HFFc6 (cell line): ENCODE results near the gene BBS12. TPM values are rescaled to one million over a fixed set of nuclear protein-coding genes. Genes with fewer than 3 reads are reported as not detected.
"Not testable (repeated sequence)": the region's sequence is repeated elsewhere in the genome, so short reads cannot be mapped to it uniquely, and the experiment has no call there.

ENCODE experiments used
- DNase-seq: peaks from one replicate; pipeline ENCODE4 v3.0.0-alpha.2; 2018
- H3K27ac Mint-ChIP-seq: 2 replicates; pipeline ENCODE4 v1.8.0; 2020; ENCODE audit warnings: mild to moderate bottlenecking, mixed read lengths
- H3K27me3 Mint-ChIP-seq: 2 replicates; pipeline ENCODE4 v1.8.0; 2021; ENCODE audit warnings: mild to moderate bottlenecking, moderate library complexity, mixed read lengths; ENCODE audit not compliant: insufficient read depth
- H3K36me3 Mint-ChIP-seq: 2 replicates; pipeline ENCODE4 v1.8.0; 2021; ENCODE audit warnings: low read depth, mixed read lengths
- H3K4me1 Mint-ChIP-seq: 2 replicates; pipeline ENCODE4 v1.8.0; 2020; ENCODE audit warnings: low read depth, mixed read lengths
- H3K4me3 Mint-ChIP-seq: 2 replicates; pipeline ENCODE4 v1.8.0; 2020; ENCODE audit warnings: mild to moderate bottlenecking, moderate library complexity, mixed read lengths
- H3K9me3 Mint-ChIP-seq: 2 replicates; pipeline ENCODE4 v1.8.0; 2020; ENCODE audit warnings: mild to moderate bottlenecking, mixed read lengths
- total RNA-seq, 6 experiments: library from RNA; stranded (reverse); fragmentation: NEBNext Ultra II Directional; extraction: Animal tissue kit (Norgen Biotek cat#: 25700); gene quantifications; 2 replicates in 1 of 6; 3 replicates in 5 of 6; pipeline ENCODE4 v1.2.3, GENCODE V29; 2021
- TF ChIP-seq, protein P1 (sequence below): fragments of 200-600 bp; sonication (generic); IDR thresholded peaks from 2 replicates; pipeline ENCODE4 v1.5.0; 2021; ENCODE audit warnings: antibody characterized with exemption, mild to moderate bottlenecking

The BBS12 gene
- total RNA-seq, 6 experiments from 2014 or later = 2.0 to 3.1 (median 2.4) TPM

DNA sequence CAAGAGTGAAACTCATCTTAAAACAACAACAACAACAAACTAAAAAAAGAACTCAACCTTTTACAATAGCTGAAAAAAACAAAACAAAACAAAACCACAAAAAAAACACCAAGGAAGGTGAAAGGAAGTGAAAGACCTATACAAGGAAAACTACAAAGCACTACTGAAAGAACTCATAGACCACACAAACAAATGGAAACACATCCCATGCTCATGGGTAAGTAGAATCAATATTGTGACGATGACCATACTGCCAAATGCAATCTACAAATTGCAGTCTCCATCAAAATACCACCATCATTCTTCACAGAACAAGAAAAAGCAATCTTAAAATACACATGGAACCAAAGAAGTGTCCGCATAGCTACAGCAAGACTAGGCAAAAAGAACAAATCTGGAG lies 52.6 kb downstream of the BBS12 start:
- no peak for DNase-seq
- H3K9me3 Mint-ChIP-seq = peaks cover 4% of the 10 kb centered on the region; the same call in 1 of the 2 replicates
- TF ChIP-seq, protein P1, sequence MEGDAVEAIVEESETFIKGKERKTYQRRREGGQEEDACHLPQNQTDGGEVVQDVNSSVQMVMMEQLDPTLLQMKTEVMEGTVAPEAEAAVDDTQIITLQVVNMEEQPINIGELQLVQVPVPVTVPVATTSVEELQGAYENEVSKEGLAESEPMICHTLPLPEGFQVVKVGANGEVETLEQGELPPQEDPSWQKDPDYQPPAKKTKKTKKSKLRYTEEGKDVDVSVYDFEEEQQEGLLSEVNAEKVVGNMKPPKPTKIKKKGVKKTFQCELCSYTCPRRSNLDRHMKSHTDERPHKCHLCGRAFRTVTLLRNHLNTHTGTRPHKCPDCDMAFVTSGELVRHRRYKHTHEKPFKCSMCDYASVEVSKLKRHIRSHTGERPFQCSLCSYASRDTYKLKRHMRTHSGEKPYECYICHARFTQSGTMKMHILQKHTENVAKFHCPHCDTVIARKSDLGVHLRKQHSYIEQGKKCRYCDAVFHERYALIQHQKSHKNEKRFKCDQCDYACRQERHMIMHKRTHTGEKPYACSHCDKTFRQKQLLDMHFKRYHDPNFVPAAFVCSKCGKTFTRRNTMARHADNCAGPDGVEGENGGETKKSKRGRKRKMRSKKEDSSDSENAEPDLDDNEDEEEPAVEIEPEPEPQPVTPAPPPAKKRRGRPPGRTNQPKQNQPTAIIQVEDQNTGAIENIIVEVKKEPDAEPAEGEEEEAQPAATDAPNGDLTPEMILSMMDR = no peak
- H3K27ac Mint-ChIP-seq = no peak overlapping the region
- peaks cover 17% of the 10 kb centered on the region; the same call in 1 of the 2 replicates for H3K36me3 Mint-ChIP-seq
- no peaks in the 10 kb centered on the region; the same call in 1 of the 2 replicates for H3K27me3 Mint-ChIP-seq
- no peak overlapping the region for H3K4me3 Mint-ChIP-seq
- H3K4me1 Mint-ChIP-seq = peaks cover 84% of the 10 kb centered on the region

DNA sequence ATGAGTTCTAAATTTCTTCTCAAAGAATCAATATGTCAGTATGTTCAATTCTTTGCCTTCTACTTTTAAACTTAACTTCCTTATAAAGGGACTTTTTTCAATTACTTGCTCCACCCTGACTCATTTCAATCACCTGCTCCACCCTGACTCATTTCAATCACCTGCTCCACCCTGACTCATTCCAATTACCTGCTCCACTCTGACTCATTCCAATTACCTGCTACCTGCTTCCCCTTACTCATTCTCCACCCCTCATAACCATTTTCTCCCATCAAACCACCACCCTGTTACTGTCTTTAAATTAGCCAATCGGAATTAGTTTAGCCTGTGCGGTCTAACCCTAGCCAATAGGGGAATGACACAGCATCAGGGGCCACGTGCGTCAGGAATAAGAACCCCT lies 53.8 kb downstream of the BBS12 start:
- H3K9me3 Mint-ChIP-seq, H3K27ac Mint-ChIP-seq, H3K4me3 Mint-ChIP-seq, DNase-seq, H3K27me3 Mint-ChIP-seq: not testable (repeated sequence)
- Mint-ChIP-seq H3K36me3 (0 out of 2 replicates have a peak, but pooled peaks cover 14% of the 10 kb centered on the region), H3K4me1 (peaks cover 75% of the 10 kb centered on the region)

DNA sequence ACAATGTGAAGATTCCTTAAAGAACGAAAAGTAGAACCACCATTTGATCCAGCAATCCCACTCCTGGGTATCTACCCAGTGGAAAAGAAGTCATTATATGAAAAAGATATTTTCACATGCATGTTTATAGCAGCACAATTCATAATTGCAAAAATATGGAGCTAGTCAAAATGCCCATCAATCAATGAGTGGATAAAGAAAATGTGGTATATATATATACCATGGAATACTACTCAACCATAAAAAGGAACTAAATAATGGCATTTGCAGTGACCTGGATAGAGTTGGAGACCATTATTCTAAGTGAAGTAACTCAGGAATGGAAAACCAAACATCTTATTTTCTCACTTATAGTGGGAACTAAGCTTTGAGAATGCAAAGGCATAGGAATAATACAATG lies 54.4 kb downstream of the BBS12 start:
- not testable (repeated sequence) for H3K4me3 Mint-ChIP-seq, H3K9me3 Mint-ChIP-seq, H3K27ac Mint-ChIP-seq, DNase-seq, H3K27me3 Mint-ChIP-seq
- Mint-ChIP-seq H3K36me3 (0 out of 2 replicates have a peak, but pooled peaks cover 14% of the 10 kb centered on the region), H3K4me1 (peaks cover 69% of the 10 kb centered on the region)

DNA sequence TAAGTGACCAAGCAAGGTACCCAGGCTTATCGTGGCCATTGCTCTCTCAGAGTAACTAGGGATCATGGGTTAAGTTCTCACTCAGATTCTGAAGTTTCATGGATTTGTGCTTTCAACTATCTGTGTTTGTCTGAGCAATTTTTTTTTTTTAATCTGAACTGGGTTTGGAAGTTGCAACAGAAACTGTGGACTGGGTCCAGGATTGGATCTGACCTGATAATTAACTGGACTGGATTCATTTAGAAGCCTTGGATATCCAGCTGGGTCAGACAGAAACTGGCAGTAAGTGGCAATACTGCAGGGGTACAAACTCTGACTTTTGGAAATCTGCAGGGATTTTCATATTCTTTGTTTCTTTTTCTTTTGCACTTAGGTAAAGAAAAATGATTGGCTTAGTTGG lies 55.4 kb downstream of the BBS12 start:
- H3K4me1 Mint-ChIP-seq = peaks cover 59% of the 10 kb centered on the region
- H3K4me3 Mint-ChIP-seq = no peak overlapping the region
- TF ChIP-seq, protein P1 = no peak
- H3K9me3 Mint-ChIP-seq = peaks cover 4% of the 10 kb centered on the region; the same call in 1 of the 2 replicates
- no peaks in the 10 kb centered on the region; the same call in 1 of the 2 replicates for H3K27me3 Mint-ChIP-seq
- 0 out of 2 replicates have a peak, but pooled peaks cover 14% of the 10 kb centered on the region for H3K36me3 Mint-ChIP-seq
- no peak overlapping the region; the same call in 1 of the 2 replicates for H3K27ac Mint-ChIP-seq
- DNase-seq = no peak

DNA sequence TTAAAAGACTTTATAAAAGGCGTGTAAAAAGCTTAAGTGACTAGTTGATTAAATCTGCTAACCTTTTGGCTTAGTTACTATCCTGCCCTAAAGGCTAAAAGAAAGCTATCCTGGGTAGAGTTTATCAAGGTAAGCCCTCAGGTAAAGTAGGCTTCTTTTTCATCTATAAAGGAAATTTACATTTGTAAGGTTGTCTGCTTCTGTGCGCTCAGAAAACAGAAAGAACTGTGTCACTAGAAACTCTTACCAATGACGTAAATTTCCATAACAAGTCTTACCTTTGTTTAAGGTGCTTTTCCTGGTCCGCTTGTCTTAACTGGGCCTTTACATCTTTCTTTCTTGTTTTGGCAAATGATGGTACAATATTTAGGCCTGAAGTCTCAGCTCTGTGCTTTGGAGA lies 56.4 kb downstream of the BBS12 start:
- DNase-seq = no peak
- Mint-ChIP-seq H3K36me3 (0 out of 2 replicates have a peak, but pooled peaks cover 14% of the 10 kb centered on the region), H3K27me3 (no peaks in the 10 kb centered on the region), H3K9me3 (peaks cover 4% of the 10 kb centered on the region; the same call in 1 of the 2 replicates), H3K4me1 (peaks cover 58% of the 10 kb centered on the region), H3K4me3 (no peak overlapping the region), H3K27ac (no peak overlapping the region)
- TF ChIP-seq, protein P1 = no peak

DNA sequence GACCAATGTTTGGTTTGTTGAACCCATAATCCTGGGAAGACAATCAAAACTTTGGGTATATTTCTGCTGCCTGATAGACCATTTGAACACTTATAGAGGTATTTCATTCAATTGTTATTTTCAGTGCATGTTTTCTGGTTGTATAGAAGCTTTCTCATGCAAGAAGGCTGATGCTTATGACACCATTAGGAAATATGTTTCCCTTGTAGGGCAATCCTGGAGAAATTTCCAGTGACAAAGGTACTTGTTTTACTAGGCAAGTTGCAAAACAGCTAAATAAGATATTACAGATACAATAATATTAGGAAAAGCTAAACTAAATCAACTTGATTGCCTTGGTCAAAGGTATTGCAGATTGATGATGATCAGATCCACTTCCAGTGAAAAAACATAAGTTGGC lies 61.3 kb downstream of the BBS12 start:
- Mint-ChIP-seq H3K27me3 (no peaks in the 10 kb centered on the region), H3K36me3 (no peaks in the 10 kb centered on the region), H3K9me3 (no peaks in the 10 kb centered on the region), H3K27ac (no peak overlapping the region), H3K4me3 (no peak overlapping the region), H3K4me1 (peaks cover 53% of the 10 kb centered on the region)
- TF ChIP-seq, protein P1 = no peak
- DNase-seq = no peak

Other genes starting within 250 kb of the BBS12 start
- gene IL21, start 111.6 kb upstream of the BBS12 start, total RNA-seq = not detected
- 100 to 1,000 TPM; 370 to 442 (median 389) TPM for gene FGF2, start 94.1 kb downstream of the BBS12 start, total RNA-seq
- gene NUDT6, start 189.9 kb downstream of the BBS12 start, total RNA-seq = 1 to 10 TPM; 1.9 to 4.4 (median 3.5) TPM